ENCODE data around the gene IL23R. TPM values are rescaled to one million over a fixed set of nuclear protein-coding genes. Genes with fewer than 3 reads are reported as not detected.

The IL23R gene
- polyA plus RNA-seq, 1 of the 3 experiments (the other 2 are of a cell fraction), result not detected

GRCh38 chr1:67189953-67190352 is 23.7 kb downstream of the IL23R start:
- 31% methylated on average over 3 of the region's 3 CpGs for WGBS (ENCODE audit: low lambda C conversion rate)
- POLR2A ChIA-PET, result no interaction called here

GRCh38 chr1:67190410-67190809 is 24.2 kb downstream of the IL23R start:
- TF ChIP-seq EZH2phosphoT487 (IDR thresholded peaks at IDR 0.05; ENCODE audit: borderline replicate concordance, low read depth) (no peak), SIN3A (IDR thresholded peaks at IDR 0.05; ENCODE audit: borderline replicate concordance, low read depth, low read length) (no peak), FOXM1 (IDR thresholded peaks at IDR 0.05; ENCODE audit: low read depth) (no peak), FOXJ3 (CRISPR knock-in tag; IDR thresholded peaks at IDR 0.05) (no peak)
- no peak for DNase-seq
- Histone ChIP-seq H3K9me3 (no peaks in the 10 kb centered on the region), H3K9ac (no peak overlapping the region), H3K79me2 (ENCODE audit: insufficient read depth) (no peaks in the 10 kb centered on the region), H3K4me3 (ENCODE audit: low read depth in 2 of 2, low read length in 1 of 2) (no peak overlapping the region), H2AFZ (ENCODE audit: low read depth) (no peak overlapping the region), H3K27ac (ENCODE audit: low read depth in 2 of 2, low read length in 1 of 2) (no peak overlapping the region), H3K9me2 (no peaks in the 10 kb centered on the region), H3K36me3 (replicated peaks in 1 of 2; ENCODE audit: control insufficient read depth in 1 of 2, insufficient read depth in 2 of 2, low read length in 1 of 2) (no peaks in the 10 kb centered on the region), H3K4me1 (ENCODE audit: control insufficient read depth in 1 of 2, insufficient read depth in 2 of 2, low read depth in 1 of 2, low read length in 1 of 2) (no peaks in the 10 kb centered on the region), H3F3A (replicated peaks; ENCODE audit: insufficient read depth) (no peaks in the 10 kb centered on the region), H4K20me1 (ENCODE audit: insufficient read depth) (no peaks in the 10 kb centered on the region), H3K27me3 (ENCODE audit: insufficient read depth) (no peaks in the 10 kb centered on the region), H3K4me2 (no peak overlapping the region)
- ChIA-PET POLR2A (no interaction called here), CTCF (interaction anchor here (0.6 to 1.4 kb wide), 4 partner anchors 21 to 194 kb away, joined by 3 to 5 read pairs (median 4); no protein-coding TSS in a partner anchor)
- 98% methylated on average over 2 of the region's 2 CpGs for WGBS (ENCODE audit: low lambda C conversion rate)

More at GRCh38 chr1:67189953-67190352, 23.7 kb downstream of the IL23R start:
- DNase-seq, result no peak
- H3K79me2 ChIP-seq (ENCODE audit: insufficient read depth), result no peaks in the 10 kb centered on the region
- H3K4me3 ChIP-seq (ENCODE audit: low read depth in 2 of 2, low read length in 1 of 2), result no peak overlapping the region
- H3K36me3 ChIP-seq (replicated peaks in 1 of 2; ENCODE audit: control insufficient read depth in 1 of 2, insufficient read depth in 2 of 2, low read length in 1 of 2), result no peaks in the 10 kb centered on the region
- CTCF ChIA-PET, result interaction anchor here (0.6 to 1.4 kb wide), 4 partner anchors 22 to 194 kb away, joined by 3 to 5 read pairs (median 4); no protein-coding TSS in a partner anchor
- no peak overlapping the region for H3K4me2 ChIP-seq
- H3K9me2 ChIP-seq, result no peaks in the 10 kb centered on the region
- no peaks in the 10 kb centered on the region for H3K27me3 ChIP-seq (ENCODE audit: insufficient read depth)
- H3K9ac ChIP-seq, result no peak overlapping the region
- no peak overlapping the region for H3K27ac ChIP-seq (ENCODE audit: low read depth in 2 of 2, low read length in 1 of 2)
- H4K20me1 ChIP-seq (ENCODE audit: insufficient read depth), result no peaks in the 10 kb centered on the region
- no peak overlapping the region for H2AFZ ChIP-seq (ENCODE audit: low read depth)
- H3K9me3 ChIP-seq, result no peaks in the 10 kb centered on the region
- no peak for TF ChIP-seq CTCF (IDR thresholded peaks at IDR 0.05)
- no peak for TF ChIP-seq IRF3 (IDR thresholded peaks at IDR 0.05; ENCODE audit: low read depth, low read length)
- TF ChIP-seq YY1 (IDR thresholded peaks at IDR 0.05; ENCODE audit: low read depth), result no peak
- H3F3A ChIP-seq (replicated peaks; ENCODE audit: insufficient read depth), result no peaks in the 10 kb centered on the region
- H3K4me1 ChIP-seq (ENCODE audit: control insufficient read depth in 1 of 2, insufficient read depth in 2 of 2, low read depth in 1 of 2, low read length in 1 of 2), result no peaks in the 10 kb centered on the region

- H3K9ac ChIP-seq, result no peak overlapping the region
- H3K27me3 ChIP-seq (ENCODE audit: insufficient read depth), result no peaks in the 10 kb centered on the region
- no peaks in the 10 kb centered on the region for H3K9me2 ChIP-seq
- no peak overlapping the region for H2AFZ ChIP-seq (ENCODE audit: low read depth)
- CTCF ChIA-PET, result interaction anchor here (1.1 to 1.4 kb wide), 2 partner anchors 21 to 195 kb away, joined by 3 to 5 read pairs; no protein-coding TSS in a partner anchor
- POLR2A ChIA-PET, result no interaction called here
- H3K4me2 ChIP-seq, result no peak overlapping the region
- WGBS (ENCODE audit: low lambda C conversion rate), result 69% methylated on average over 2 of the region's 2 CpGs
- H3F3A ChIP-seq (replicated peaks; ENCODE audit: insufficient read depth), result no peaks in the 10 kb centered on the region
- no peaks in the 10 kb centered on the region for H4K20me1 ChIP-seq (ENCODE audit: insufficient read depth)
- DNase-seq, result no peak
- H3K27ac ChIP-seq (ENCODE audit: low read depth in 2 of 2, low read length in 1 of 2), result no peak overlapping the region
- no peaks in the 10 kb centered on the region for H3K9me3 ChIP-seq
- H3K4me1 ChIP-seq (ENCODE audit: control insufficient read depth in 1 of 2, insufficient read depth in 2 of 2, low read depth in 1 of 2, low read length in 1 of 2), result no peaks in the 10 kb centered on the region
- no peaks in the 10 kb centered on the region for H3K36me3 ChIP-seq (replicated peaks in 1 of 2; ENCODE audit: control insufficient read depth in 1 of 2, insufficient read depth in 2 of 2, low read length in 1 of 2)
- H3K79me2 ChIP-seq (ENCODE audit: insufficient read depth), result no peaks in the 10 kb centered on the region
- TF ChIP-seq USF1 (IDR thresholded peaks at IDR 0.05; ENCODE audit: borderline replicate concordance, low read depth) (no peak), ZBTB33 (IDR thresholded peaks at IDR 0.05; ENCODE audit: borderline replicate concordance, low read depth) (no peak)
- H3K4me3 ChIP-seq (ENCODE audit: low read depth in 2 of 2, low read length in 1 of 2), result no peak overlapping the region
Measured at GRCh38 chr1:67190942-67191341, 24.7 kb downstream of the IL23R start.

All from SK-N-SH (cell line).